Esophagus muscularis mucosa (tissue), 3 donors: ENCODE measurements around the gene LRRFIP2.

ENCODE experiments used
- EP300 ChIP-seq: sonication (generic); formaldehyde crosslinking; IDR thresholded peaks from one replicate; pipeline ENCODE4 v1.6.1; 2017; ENCODE audit warnings: antibody characterized with exemption
- POLR2A ChIP-seq: fragments of 450-650 bp; IDR thresholded peaks from one replicate; pipeline ENCODE4 v1.6.1; 2017; ENCODE audit warnings: antibody characterized with exemption, moderate library complexity, mild to moderate bottlenecking, low read depth
- POLR2AphosphoS5 ChIP-seq, 2 donors: sonication (generic); formaldehyde crosslinking; IDR thresholded peaks; one replicate each; pipeline ENCODE4 v1.6.1; 2017; ENCODE audit warnings: antibody characterized with exemption in 2 of 2

DNA sequence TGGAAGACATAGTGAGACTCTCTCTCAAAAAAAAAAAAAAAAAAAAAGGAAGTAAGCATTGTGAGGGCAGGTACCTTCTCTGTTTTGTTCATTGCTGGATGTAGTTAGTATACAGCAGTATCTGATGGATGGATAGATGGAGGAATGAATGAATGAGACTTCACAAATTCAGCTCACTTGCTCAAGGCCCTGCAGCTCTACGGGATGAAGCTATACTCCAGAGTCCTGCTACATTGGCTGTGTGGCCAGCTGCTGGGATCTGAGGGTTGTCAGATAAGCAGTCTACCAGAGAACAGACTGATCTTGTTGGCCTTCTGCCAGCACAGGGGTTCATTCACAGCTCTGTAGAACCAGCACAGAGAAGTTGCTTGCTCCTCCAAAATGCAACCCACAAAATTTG is 146.1 kb downstream of the LRRFIP2 start:
- TF ChIP-seq POLR2A (no peak), EP300 (no peak), POLR2AphosphoS5 (IDR thresholded peaks at IDR 0.05) (no peak)
